ENCODE data around the gene TSN. TPM values are rescaled to one million over a fixed set of nuclear protein-coding genes. Genes with fewer than 3 reads are reported as not detected.

TSN gene
- polyA plus RNA-seq, 1 of the 3 experiments (the other 2 are of a cell fraction): 26.1 TPM

DNA sequence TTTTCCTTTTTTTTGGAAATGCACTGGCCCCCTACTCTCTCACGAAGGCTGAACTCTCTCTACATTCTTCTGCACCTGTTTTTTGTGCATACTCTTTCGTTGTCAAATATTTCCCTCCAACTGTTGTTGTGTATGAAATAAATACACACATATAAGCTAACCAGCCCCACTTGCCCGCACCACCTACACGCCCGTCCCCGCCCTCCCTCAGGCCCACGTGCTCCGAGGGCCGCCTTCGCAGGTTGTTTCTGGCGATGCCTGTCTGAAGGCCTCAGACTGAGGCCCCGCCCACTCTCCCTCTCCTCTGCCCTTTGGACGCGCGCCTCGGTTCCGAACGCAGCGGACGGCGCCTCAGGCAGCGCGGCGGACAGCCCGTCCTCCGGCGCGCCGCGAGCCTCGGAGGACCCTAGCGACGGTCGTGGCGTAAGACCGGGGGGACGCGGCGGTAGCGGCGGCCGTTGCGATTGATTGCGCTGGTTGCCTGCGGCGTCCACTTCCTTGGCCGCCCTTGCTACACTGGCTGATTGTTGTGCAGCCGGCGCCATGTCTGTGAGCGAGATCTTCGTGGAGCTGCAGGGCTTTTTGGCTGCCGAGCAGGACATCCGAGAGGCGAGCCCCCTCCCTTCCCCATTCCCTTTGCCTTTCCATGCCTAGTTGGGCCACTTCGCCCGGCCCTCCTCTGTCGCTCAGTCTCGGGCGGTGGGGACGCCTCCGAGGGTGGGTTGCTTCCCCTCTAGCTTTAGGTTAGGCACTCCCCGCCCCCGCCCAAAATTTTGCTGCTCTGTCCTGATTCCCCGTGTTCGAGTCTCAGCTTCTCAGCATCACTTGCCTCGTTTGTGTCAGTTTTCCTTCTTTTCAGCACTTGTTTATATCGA lies at the start of gene TSN (continued):
- TF ChIP-seq, protein P1, sequence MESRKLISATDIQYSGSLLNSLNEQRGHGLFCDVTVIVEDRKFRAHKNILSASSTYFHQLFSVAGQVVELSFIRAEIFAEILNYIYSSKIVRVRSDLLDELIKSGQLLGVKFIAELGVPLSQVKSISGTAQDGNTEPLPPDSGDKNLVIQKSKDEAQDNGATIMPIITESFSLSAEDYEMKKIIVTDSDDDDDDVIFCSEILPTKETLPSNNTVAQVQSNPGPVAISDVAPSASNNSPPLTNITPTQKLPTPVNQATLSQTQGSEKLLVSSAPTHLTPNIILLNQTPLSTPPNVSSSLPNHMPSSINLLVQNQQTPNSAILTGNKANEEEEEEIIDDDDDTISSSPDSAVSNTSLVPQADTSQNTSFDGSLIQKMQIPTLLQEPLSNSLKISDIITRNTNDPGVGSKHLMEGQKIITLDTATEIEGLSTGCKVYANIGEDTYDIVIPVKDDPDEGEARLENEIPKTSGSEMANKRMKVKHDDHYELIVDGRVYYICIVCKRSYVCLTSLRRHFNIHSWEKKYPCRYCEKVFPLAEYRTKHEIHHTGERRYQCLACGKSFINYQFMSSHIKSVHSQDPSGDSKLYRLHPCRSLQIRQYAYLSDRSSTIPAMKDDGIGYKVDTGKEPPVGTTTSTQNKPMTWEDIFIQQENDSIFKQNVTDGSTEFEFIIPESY (IDR thresholded peaks at IDR 0.05; ENCODE audit: borderline replicate concordance, low read depth): no peak
- TF ChIP-seq JUND (IDR thresholded peaks at IDR 0.05) (no peak), RXRA (IDR thresholded peaks at IDR 0.05; ENCODE audit: borderline replicate concordance, low read depth) (no peak), POLR2AphosphoS5 (IDR thresholded peaks at IDR 0.05; ENCODE audit: low read depth, low read length) (peak; percentile 39; the same call in 1 of the 2 replicates), MXI1 (IDR thresholded peaks at IDR 0.05; ENCODE audit: low read depth, low read length) (peak; percentile 96), TCF12 (IDR thresholded peaks at IDR 0.05) (peak; percentile 29; the same call in 1 of the 2 replicates), CHD2 (IDR thresholded peaks at IDR 0.05; ENCODE audit: low read length, partially characterized antibody) (peak; percentile 69), SMC3 (IDR thresholded peaks at IDR 0.05; ENCODE audit: low read depth, low read length) (no peak), TEAD4 (IDR thresholded peaks at IDR 0.05; ENCODE audit: borderline replicate concordance, insufficient read depth) (no peak), NRF1 (IDR thresholded peaks at IDR 0.05; ENCODE audit: low read depth, low read length) (no peak)
- TF ChIP-seq, protein P2, sequence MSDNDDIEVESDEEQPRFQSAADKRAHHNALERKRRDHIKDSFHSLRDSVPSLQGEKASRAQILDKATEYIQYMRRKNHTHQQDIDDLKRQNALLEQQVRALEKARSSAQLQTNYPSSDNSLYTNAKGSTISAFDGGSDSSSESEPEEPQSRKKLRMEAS (IDR thresholded peaks at IDR 0.05; ENCODE audit: low read depth): peak; percentile 95
- TF ChIP-seq, protein P3, sequence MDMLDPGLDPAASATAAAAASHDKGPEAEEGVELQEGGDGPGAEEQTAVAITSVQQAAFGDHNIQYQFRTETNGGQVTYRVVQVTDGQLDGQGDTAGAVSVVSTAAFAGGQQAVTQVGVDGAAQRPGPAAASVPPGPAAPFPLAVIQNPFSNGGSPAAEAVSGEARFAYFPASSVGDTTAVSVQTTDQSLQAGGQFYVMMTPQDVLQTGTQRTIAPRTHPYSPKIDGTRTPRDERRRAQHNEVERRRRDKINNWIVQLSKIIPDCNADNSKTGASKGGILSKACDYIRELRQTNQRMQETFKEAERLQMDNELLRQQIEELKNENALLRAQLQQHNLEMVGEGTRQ (IDR thresholded peaks at IDR 0.05; ENCODE audit: borderline replicate concordance, low read depth, low read length): peak; percentile 74

DNA sequence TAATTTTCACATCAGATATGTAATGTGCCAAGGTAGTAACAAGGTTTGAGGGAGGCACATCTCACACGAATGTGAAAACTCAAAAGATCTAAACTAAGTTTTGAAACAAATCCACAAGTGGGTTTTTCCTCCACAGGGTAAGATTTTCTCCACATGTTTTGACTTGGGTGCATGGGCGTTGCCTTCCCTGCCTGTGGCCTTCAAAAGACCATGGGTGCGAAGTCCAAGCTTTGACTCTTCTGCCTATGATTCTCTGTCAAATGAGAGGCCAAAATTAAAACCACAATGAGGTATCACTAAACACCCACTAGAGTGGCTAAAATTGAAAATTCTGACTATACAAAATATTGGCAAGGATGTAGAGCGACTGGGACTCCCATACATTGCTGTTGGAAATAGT lies 49.5 kb upstream of the TSN start:
- Histone ChIP-seq H3F3A (replicated peaks; ENCODE audit: insufficient read depth) (peaks cover 2% of the 10 kb centered on the region), H3K27me3 (ENCODE audit: insufficient read depth) (no peaks in the 10 kb centered on the region), H3K4me3 (ENCODE audit: low read depth in 2 of 2, low read length in 1 of 2) (no peak overlapping the region), H3K4me1 (ENCODE audit: control insufficient read depth in 1 of 2, insufficient read depth in 2 of 2, low read depth in 1 of 2, low read length in 1 of 2) (peaks cover 4 to 10% of the 10 kb centered on the region in 2 experiments; a peak in 1 of 4 replicates), H2AFZ (ENCODE audit: low read depth) (no peak overlapping the region), H3K36me3 (replicated peaks in 1 of 2; ENCODE audit: control insufficient read depth in 1 of 2, insufficient read depth in 2 of 2, low read length in 1 of 2) (no peaks in the 10 kb centered on the region), H3K9me2 (no peaks in the 10 kb centered on the region), H3K79me2 (ENCODE audit: insufficient read depth) (no peaks in the 10 kb centered on the region), H3K27ac (ENCODE audit: low read depth in 2 of 2, low read length in 1 of 2) (no peak overlapping the region), H4K20me1 (ENCODE audit: insufficient read depth) (no peaks in the 10 kb centered on the region), H3K4me2 (no peak overlapping the region), H3K9me3 (no peaks in the 10 kb centered on the region), H3K9ac (no peak overlapping the region)
- TF ChIP-seq EP300 (IDR thresholded peaks at IDR 0.05; ENCODE audit: borderline replicate concordance in 1 of 2, low read depth in 1 of 2, low read length in 1 of 2) (no peak), RAD21 (IDR thresholded peaks at IDR 0.05; ENCODE audit: low read length) (no peak), ELF1 (IDR thresholded peaks at IDR 0.05) (no peak), TEAD4 (IDR thresholded peaks at IDR 0.05; ENCODE audit: borderline replicate concordance, insufficient read depth) (no peak), SIN3A (IDR thresholded peaks at IDR 0.05; ENCODE audit: borderline replicate concordance, low read depth, low read length) (no peak), MXI1 (IDR thresholded peaks at IDR 0.05; ENCODE audit: low read depth, low read length) (no peak), TAF1 (IDR thresholded peaks at IDR 0.05; ENCODE audit: borderline replicate concordance, low read depth, low read length) (no peak), RXRA (IDR thresholded peaks at IDR 0.05; ENCODE audit: borderline replicate concordance, low read depth) (no peak), GABPA (IDR thresholded peaks at IDR 0.05; ENCODE audit: low read depth) (no peak), GATA2 (CRISPR knock-in tag; IDR thresholded peaks at IDR 0.05) (no peak), YY1 (IDR thresholded peaks at IDR 0.05; ENCODE audit: low read depth) (no peak)
- TF ChIP-seq, protein P4, sequence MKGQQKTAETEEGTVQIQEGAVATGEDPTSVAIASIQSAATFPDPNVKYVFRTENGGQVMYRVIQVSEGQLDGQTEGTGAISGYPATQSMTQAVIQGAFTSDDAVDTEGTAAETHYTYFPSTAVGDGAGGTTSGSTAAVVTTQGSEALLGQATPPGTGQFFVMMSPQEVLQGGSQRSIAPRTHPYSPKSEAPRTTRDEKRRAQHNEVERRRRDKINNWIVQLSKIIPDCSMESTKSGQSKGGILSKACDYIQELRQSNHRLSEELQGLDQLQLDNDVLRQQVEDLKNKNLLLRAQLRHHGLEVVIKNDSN (IDR thresholded peaks at IDR 0.05; ENCODE audit: borderline replicate concordance, low read depth): no peak
- 91% methylated on average over 4 of the region's 4 CpGs for WGBS (ENCODE audit: low lambda C conversion rate)
- DNase-seq: no peak
- CTCF ChIA-PET: interaction anchor here (1.0 to 1.8 kb wide), 3 partner anchors 16 to 610 kb away, joined by 3 to 4 read pairs (median 3); no protein-coding TSS in a partner anchor
- POLR2A ChIA-PET: no interaction called here

Data from SK-N-SH (cell line).